K562 (cell line): ENCODE results near the gene SDCCAG8.

Source experiments
- CHD1 ChIP-seq: fragments of 200-600 bp; sonication (generic); IDR thresholded peaks from one replicate; pipeline ENCODE4 v1.6.1; 2012; ENCODE audit warnings: mild to moderate bottlenecking, moderate library complexity, low read length, inconsistent platforms
- DPF2 ChIP-seq: fragments of 450-650 bp; IDR thresholded peaks from 2 replicates; pipeline ENCODE4 v1.6.1; 2016
- NR3C1 ChIP-seq: sonication (generic); formaldehyde crosslinking; IDR thresholded peaks from 2 replicates; pipeline ENCODE4 v1.8.1; 2022; ENCODE audit warnings: missing genetic modification reagents

DNA sequence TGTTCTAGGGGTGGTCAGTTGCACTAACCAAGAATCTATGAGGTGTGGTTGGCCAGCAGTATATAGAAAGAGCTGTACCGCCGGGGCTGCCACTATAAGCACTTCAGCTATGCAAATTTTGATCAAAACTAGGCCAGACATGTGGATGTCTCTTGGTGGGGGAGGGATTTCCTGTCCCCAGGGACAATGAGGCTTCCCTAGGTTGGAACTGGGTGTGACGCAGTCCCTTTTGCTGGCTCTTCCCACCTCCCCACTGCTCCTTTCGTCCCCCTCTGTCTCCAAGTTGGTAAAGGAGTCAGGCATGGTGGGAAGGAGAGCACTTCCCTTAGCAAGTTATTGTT lies 13.6 kb downstream of the SDCCAG8 start:
- TF ChIP-seq DPF2 (no peak), NR3C1 (no peak), CHD1 (no peak)
